H9 (cell line): ENCODE measurements around the gene LRMDA. TPM values are rescaled to one million over a fixed set of nuclear protein-coding genes. Genes with fewer than 3 reads are reported as not detected.

Experiments
- DNase-seq: peaks from one replicate; pipeline ENCODE4 v3.0.0-alpha.2; 2017
- H2AFZ ChIP-seq: one replicate; pipeline ENCODE4 v1.6.1; 2013; ENCODE audit warnings: mild to moderate bottlenecking, low read length, control low read depth, moderate library complexity
- H2AK5ac ChIP-seq: 2 replicates; pipeline ENCODE4 v1.6.1; 2013; ENCODE audit warnings: low read length, control low read depth, mixed read lengths; ENCODE audit not compliant: insufficient read length
- H2BK120ac ChIP-seq: one replicate; pipeline ENCODE4 v1.6.1; 2013; ENCODE audit warnings: low read depth, mild to moderate bottlenecking, low read length, control low read depth, inconsistent platforms; ENCODE audit not compliant: poor library complexity, severe bottlenecking
- H2BK12ac ChIP-seq: 2 replicates; pipeline ENCODE4 v1.6.1; 2013; ENCODE audit warnings: low read length, control low read depth, mixed read lengths, low read depth; ENCODE audit not compliant: insufficient read length
- H2BK15ac ChIP-seq: 2 replicates; pipeline ENCODE4 v1.6.1; 2013; ENCODE audit warnings: low read depth, low read length, control low read depth
- H2BK20ac ChIP-seq: one replicate; pipeline ENCODE4 v1.6.1; 2013; ENCODE audit warnings: low read depth, mild to moderate bottlenecking, low read length, control low read depth, inconsistent platforms; ENCODE audit not compliant: poor library complexity, severe bottlenecking
- H2BK5ac ChIP-seq: 2 replicates; pipeline ENCODE4 v1.6.1; 2013; ENCODE audit warnings: low read length, control low read depth, mixed read lengths; ENCODE audit not compliant: insufficient read length
- H3K14ac ChIP-seq: 2 replicates; pipeline ENCODE4 v1.6.1; 2013; ENCODE audit warnings: low read length, control low read depth; ENCODE audit not compliant: insufficient read depth
- H3K18ac ChIP-seq: 2 replicates; pipeline ENCODE4 v1.6.1; 2013; ENCODE audit warnings: low read depth, mild to moderate bottlenecking, mixed read lengths, low read length, control low read depth; ENCODE audit not compliant: insufficient read length
- H3K23ac ChIP-seq: 2 replicates; pipeline ENCODE4 v1.6.1; 2013; ENCODE audit warnings: low read length, control low read depth, mixed read lengths, low read depth; ENCODE audit not compliant: insufficient read length
- H3K23me2 ChIP-seq: 2 replicates; pipeline ENCODE4 v1.6.1; 2013; ENCODE audit warnings: low read depth, mild to moderate bottlenecking, mixed read lengths, low read length, control low read depth; ENCODE audit not compliant: insufficient read length, poor library complexity, severe bottlenecking
- H3K27ac ChIP-seq: 2 replicates; pipeline ENCODE4 v1.5.1; 2013; ENCODE audit warnings: low read length, control low read depth, mixed read lengths, low read depth; ENCODE audit not compliant: insufficient read length
- H3K27me3 ChIP-seq: 2 replicates; pipeline ENCODE4 v1.6.1; 2013; ENCODE audit warnings: low read length, control low read depth, inconsistent platforms; ENCODE audit not compliant: insufficient read depth
- H3K4ac ChIP-seq: 2 replicates; pipeline ENCODE4 v1.6.1; 2013; ENCODE audit warnings: low read depth, mild to moderate bottlenecking, control low read depth, inconsistent platforms, low read length, moderate library complexity
- H3K4me1 ChIP-seq: 2 replicates; pipeline ENCODE4 v1.6.1; 2013; ENCODE audit warnings: low read length, control low read depth, inconsistent platforms; ENCODE audit not compliant: insufficient read depth
- H3K4me2 ChIP-seq: 2 replicates; pipeline ENCODE4 v1.6.1; 2013; ENCODE audit warnings: low read length, control low read depth, mixed read lengths; ENCODE audit not compliant: insufficient read length, insufficient read depth
- H3K56ac ChIP-seq: 2 replicates; pipeline ENCODE4 v1.6.1; 2013; ENCODE audit warnings: low read depth, mild to moderate bottlenecking, mixed read lengths, low read length, control low read depth; ENCODE audit not compliant: insufficient read length
- H3K79me1 ChIP-seq: 2 replicates; pipeline ENCODE4 v1.6.1; 2013; ENCODE audit warnings: low read depth, mild to moderate bottlenecking, moderate library complexity, low read length, control low read depth, inconsistent platforms; ENCODE audit not compliant: insufficient read depth, poor library complexity, severe bottlenecking
- H3K79me2 ChIP-seq: 2 replicates; pipeline ENCODE4 v1.6.1; 2013; ENCODE audit warnings: low read length, control low read depth, inconsistent platforms; ENCODE audit not compliant: insufficient read depth
- H3K9ac ChIP-seq: 2 replicates; pipeline ENCODE4 v1.6.1; 2013; ENCODE audit warnings: low read length, control low read depth, mixed read lengths; ENCODE audit not compliant: insufficient read length; ENCODE audit errors: extremely low read depth
- H3K9me3 ChIP-seq: one replicate; pipeline ENCODE4 v1.6.1; 2013; ENCODE audit warnings: low read depth, low read length, inconsistent platforms; ENCODE audit not compliant: control insufficient read depth
- H3T11ph ChIP-seq: one replicate; pipeline ENCODE4 v1.6.1; 2013; ENCODE audit warnings: mild to moderate bottlenecking, low read length, control low read depth, inconsistent platforms
- H4K20me1 ChIP-seq: one replicate; pipeline ENCODE4 v1.6.1; 2013; ENCODE audit not compliant: control insufficient read depth, insufficient read length, insufficient read depth
- H4K5ac ChIP-seq: 2 replicates; pipeline ENCODE4 v1.6.1; 2013; ENCODE audit warnings: low read depth, mild to moderate bottlenecking, mixed read lengths, low read length, control low read depth; ENCODE audit not compliant: insufficient read length
- H4K8ac ChIP-seq: replicated peaks from 2 replicates; pipeline ENCODE4 v1.6.1; 2013; ENCODE audit warnings: low read length, control low read depth, mixed read lengths, low read depth; ENCODE audit not compliant: insufficient read length
- H4K91ac ChIP-seq: 2 replicates; pipeline ENCODE4 v1.6.1; 2013; ENCODE audit warnings: low read depth, mild to moderate bottlenecking, moderate library complexity, mixed read lengths, low read length, control low read depth; ENCODE audit not compliant: insufficient read length
- H3K27ac Mint-ChIP-seq, 3 experiments: 2 replicates in 2 of 3; 3 replicates in 1 of 3; pipeline ENCODE4 v1.8.0; 2020 to 2021; ENCODE audit warnings: mixed read lengths in 3 of 3, mild to moderate bottlenecking in 1 of 3, moderate library complexity in 1 of 3
- H3K27me3 Mint-ChIP-seq: 2 replicates; pipeline ENCODE4 v1.8.0; 2021; ENCODE audit warnings: low read depth, mild to moderate bottlenecking, moderate library complexity, mixed read lengths
- H3K36me3 Mint-ChIP-seq, 3 experiments: 2 replicates in 2 of 3; 3 replicates in 1 of 3; pipeline ENCODE4 v1.8.0; 2020 to 2021; ENCODE audit warnings: low read depth in 3 of 3, mixed read lengths in 3 of 3; ENCODE audit not compliant: insufficient read depth in 1 of 3
- H3K4me1 Mint-ChIP-seq, 2 experiments: 2 replicates each; pipeline ENCODE4 v1.8.0; 2020; ENCODE audit warnings: mixed read lengths in 2 of 2
- H3K4me3 Mint-ChIP-seq, 2 experiments: 2 replicates in 1 of 2; 3 replicates in 1 of 2; pipeline ENCODE4 v1.8.0; 2020 to 2021; ENCODE audit warnings: mild to moderate bottlenecking in 2 of 2, mixed read lengths in 2 of 2, moderate library complexity in 1 of 2
- H3K9me3 Mint-ChIP-seq, 2 experiments: 2 replicates in 1 of 2; 3 replicates in 1 of 2; pipeline ENCODE4 v1.8.0; 2020; ENCODE audit warnings: mild to moderate bottlenecking in 2 of 2, mixed read lengths in 2 of 2, moderate library complexity in 1 of 2
- CTCF ChIP-seq: fragments of 200-600 bp; sonication (generic); conservative IDR thresholded peaks from 3 replicates; pipeline ENCODE4 v1.8.0; 2021; ENCODE audit warnings: antibody characterized with exemption, mild to moderate bottlenecking
- total RNA-seq: library from RNA; stranded (reverse); gene quantifications from 2 replicates; pipeline ENCODE4 v1.2.1, GENCODE V29; 2021

Gene LRMDA
- total RNA-seq, 1 experiment from 2014 or later, result 1.8 TPM

GRCh38 chr10:76044751-76045150 lies 613.3 kb downstream of the LRMDA start:
- Histone ChIP-seq H3K56ac (no peak overlapping the region), H3K23me2 (no peaks in the 10 kb centered on the region), H3K9ac (no peak overlapping the region), H2BK20ac (no peak overlapping the region), H3K27me3 (no peaks in the 10 kb centered on the region), H3K4me1 (no peaks in the 10 kb centered on the region), H3T11ph (no peak overlapping the region), H3K23ac (no peak overlapping the region), H3K4me2 (no peak overlapping the region), H2BK15ac (no peak overlapping the region), H2BK120ac (no peak overlapping the region), H3K27ac (no peak overlapping the region), H2BK12ac (no peak overlapping the region), H3K14ac (no peak overlapping the region), H3K79me1 (no peaks in the 10 kb centered on the region), H4K91ac (no peak overlapping the region), H2AK5ac (no peak overlapping the region), H4K5ac (no peak overlapping the region), H2BK5ac (no peak overlapping the region), H4K8ac (no peak overlapping the region), H3K9me3 (no peaks in the 10 kb centered on the region), H3K79me2 (no peaks in the 10 kb centered on the region), H2AFZ (no peak overlapping the region), H4K20me1 (no peaks in the 10 kb centered on the region), H3K18ac (no peak overlapping the region), H3K4ac (no peak overlapping the region)
- Mint-ChIP-seq H3K27ac (no peak overlapping the region), H3K4me3 (no peak overlapping the region), H3K27me3 (peaks cover 33% of the 10 kb centered on the region), H3K4me1 (no peaks in the 10 kb centered on the region), H3K36me3 (peaks cover 1 to 6% (median 4%) of the 10 kb centered on the region in 3 experiments; a peak in 3 of 7 replicates), H3K9me3 (peaks cover 4% of the 10 kb centered on the region in 2 experiments)
- no peak for TF ChIP-seq CTCF
- DNase-seq, result no peak
